ENCODE results near the gene COL27A1.
A peak's percentile ranks its signal among the peaks of the same experiment; 100 is the strongest.

Gene COL27A1

GRCh38 chr9:114196117-114196516, 40.8 kb downstream of the COL27A1 start:
- no peak for TF ChIP-seq MYC (IDR thresholded peaks at IDR 0.05; ENCODE audit: low read depth, low read length)
- no peak for TF ChIP-seq POLR2A (IDR thresholded peaks at IDR 0.05; ENCODE audit: extremely low read depth, insufficient read length)
- TF ChIP-seq CTCF (IDR thresholded peaks at IDR 0.05; ENCODE audit: low read depth, low read length): no peak
- no peak for TF ChIP-seq MAX (IDR thresholded peaks at IDR 0.05; ENCODE audit: low read depth, low read length)
- no peak for DNase-seq (ENCODE audit: low read depth)
- no peak overlapping the region for H3K4me3 ChIP-seq (ENCODE audit: low read depth, low read length)

- TF ChIP-seq MYC (IDR thresholded peaks at IDR 0.05; ENCODE audit: low read depth, low read length): no peak
- no peak for TF ChIP-seq POLR2A (IDR thresholded peaks at IDR 0.05; ENCODE audit: extremely low read depth, insufficient read length)
- TF ChIP-seq MAX (IDR thresholded peaks at IDR 0.05; ENCODE audit: low read depth, low read length): no peak
- TF ChIP-seq CTCF (IDR thresholded peaks at IDR 0.05; ENCODE audit: low read depth, low read length): no peak
- DNase-seq (ENCODE audit: low read depth): no peak
- H3K4me3 ChIP-seq (ENCODE audit: low read depth, low read length): no peak overlapping the region
Observed at GRCh38 chr9:114196979-114197622, 41.8 kb downstream of the COL27A1 start.

GRCh38 chr9:114198249-114199040, 43.1 kb downstream of the COL27A1 start:
- no peak for DNase-seq (ENCODE audit: low read depth)
- no peak for TF ChIP-seq MAX (IDR thresholded peaks at IDR 0.05; ENCODE audit: low read depth, low read length)
- no peak for TF ChIP-seq CTCF (IDR thresholded peaks at IDR 0.05; ENCODE audit: low read depth, low read length)
- TF ChIP-seq MYC (IDR thresholded peaks at IDR 0.05; ENCODE audit: low read depth, low read length): no peak
- TF ChIP-seq POLR2A (IDR thresholded peaks at IDR 0.05; ENCODE audit: extremely low read depth, insufficient read length): no peak
- H3K4me3 ChIP-seq (ENCODE audit: low read depth, low read length): no peak overlapping the region

- no peak for DNase-seq (ENCODE audit: low read depth)
- H3K4me3 ChIP-seq (ENCODE audit: low read depth, low read length): no peak overlapping the region
- TF ChIP-seq MAX (IDR thresholded peaks at IDR 0.05; ENCODE audit: low read depth, low read length): no peak
- no peak for TF ChIP-seq MYC (IDR thresholded peaks at IDR 0.05; ENCODE audit: low read depth, low read length)
- no peak for TF ChIP-seq CTCF (IDR thresholded peaks at IDR 0.05; ENCODE audit: low read depth, low read length)
- TF ChIP-seq POLR2A (IDR thresholded peaks at IDR 0.05; ENCODE audit: extremely low read depth, insufficient read length): no peak
Observed at GRCh38 chr9:114200721-114201300, 45.5 kb downstream of the COL27A1 start.

- DNase-seq (ENCODE audit: low read depth): peak; percentile 48
- no peak for TF ChIP-seq CTCF (IDR thresholded peaks at IDR 0.05; ENCODE audit: low read depth, low read length)
- H3K4me3 ChIP-seq (ENCODE audit: low read depth, low read length): no peak overlapping the region
Observed at GRCh38 chr9:114202396-114202795, 47.1 kb downstream of the COL27A1 start.

All from NB4 (cell line).